Loucy (cell line): Measurements from ENCODE around the gene HOXA5.

Experiments used
- H2AFZ ChIP-seq: fragments of 200-600 bp; sonication (generic); 2 replicates; pipeline ENCODE4 v1.6.0; 2016; ENCODE audit warnings: antibody characterized with exemption, mild to moderate bottlenecking, low read length, moderate library complexity
- H3F3A ChIP-seq: fragments of 200-600 bp; 2 replicates; pipeline ENCODE4 v1.6.0; 2016; ENCODE audit warnings: antibody characterized with exemption, low read depth, mild to moderate bottlenecking
- H3K27me3 ChIP-seq: fragments of 200-600 bp; sonication (generic); 2 replicates; pipeline ENCODE4 v1.6.1; 2014; ENCODE audit warnings: low read length, mild to moderate bottlenecking; ENCODE audit not compliant: insufficient read depth, poor library complexity, severe bottlenecking
- H3K36me3 ChIP-seq: fragments of 200-600 bp; sonication (generic); 2 replicates; pipeline ENCODE4 v1.6.1; 2016; ENCODE audit warnings: low read length; ENCODE audit not compliant: insufficient read depth
- H3K4me1 ChIP-seq: fragments of 200-600 bp; sonication (generic); 2 replicates; pipeline ENCODE4 v1.5.1; 2014; ENCODE audit warnings: low read length, mild to moderate bottlenecking; ENCODE audit not compliant: insufficient read depth, poor library complexity, severe bottlenecking
- H3K4me2 ChIP-seq: fragments of 200-600 bp; sonication (generic); 2 replicates; pipeline ENCODE4 v1.6.0; 2014; ENCODE audit warnings: antibody characterized with exemption, low read length, low read depth, mild to moderate bottlenecking; ENCODE audit not compliant: poor library complexity, severe bottlenecking
- H3K4me3 ChIP-seq: fragments of 200-600 bp; sonication (generic); 2 replicates; pipeline ENCODE4 v1.5.1; 2014; ENCODE audit warnings: low read length, mild to moderate bottlenecking, mixed read lengths; ENCODE audit not compliant: poor library complexity, severe bottlenecking
- H3K79me2 ChIP-seq: fragments of 200-600 bp; sonication (generic); 2 replicates; pipeline ENCODE4 v1.6.1; 2014; ENCODE audit warnings: low read length; ENCODE audit not compliant: insufficient read depth
- H3K9ac ChIP-seq: fragments of 200-600 bp; sonication (generic); 2 replicates; pipeline ENCODE4 v1.6.0; 2014; ENCODE audit warnings: mild to moderate bottlenecking, low read depth, low read length, moderate library complexity; ENCODE audit not compliant: poor library complexity, severe bottlenecking
- H3K9me2 ChIP-seq: fragments of 200-600 bp; sonication (generic); replicated peaks from 2 replicates; pipeline ENCODE4 v1.6.1; 2016; ENCODE audit warnings: low read depth, low read length, mixed read lengths
- H3K9me3 ChIP-seq: fragments of 200-600 bp; sonication (generic); 2 replicates; pipeline ENCODE4 v1.6.1; 2014; ENCODE audit warnings: mild to moderate bottlenecking, antibody characterized with exemption, low read length, low read depth; ENCODE audit not compliant: insufficient read depth
- H4K20me1 ChIP-seq: fragments of 200-600 bp; sonication (generic); 2 replicates; pipeline ENCODE4 v1.6.0; 2014; ENCODE audit warnings: antibody characterized with exemption, low read length, mild to moderate bottlenecking; ENCODE audit not compliant: insufficient read depth, poor library complexity, severe bottlenecking
- EZH2phosphoT487 ChIP-seq: fragments of 200-600 bp; IDR thresholded peaks from 2 replicates; pipeline ENCODE4 v1.6.1; 2018; ENCODE audit warnings: antibody characterized with exemption, mild to moderate bottlenecking, moderate library complexity, borderline replicate concordance
- TF ChIP-seq, protein P1 (sequence below): fragments of 200-600 bp; sonication (generic); conservative IDR thresholded peaks from 2 replicates; pipeline ENCODE4 v1.5.1; 2014; ENCODE audit warnings: mild to moderate bottlenecking, antibody characterized with exemption, low read length

Gene HOXA5

DNA sequence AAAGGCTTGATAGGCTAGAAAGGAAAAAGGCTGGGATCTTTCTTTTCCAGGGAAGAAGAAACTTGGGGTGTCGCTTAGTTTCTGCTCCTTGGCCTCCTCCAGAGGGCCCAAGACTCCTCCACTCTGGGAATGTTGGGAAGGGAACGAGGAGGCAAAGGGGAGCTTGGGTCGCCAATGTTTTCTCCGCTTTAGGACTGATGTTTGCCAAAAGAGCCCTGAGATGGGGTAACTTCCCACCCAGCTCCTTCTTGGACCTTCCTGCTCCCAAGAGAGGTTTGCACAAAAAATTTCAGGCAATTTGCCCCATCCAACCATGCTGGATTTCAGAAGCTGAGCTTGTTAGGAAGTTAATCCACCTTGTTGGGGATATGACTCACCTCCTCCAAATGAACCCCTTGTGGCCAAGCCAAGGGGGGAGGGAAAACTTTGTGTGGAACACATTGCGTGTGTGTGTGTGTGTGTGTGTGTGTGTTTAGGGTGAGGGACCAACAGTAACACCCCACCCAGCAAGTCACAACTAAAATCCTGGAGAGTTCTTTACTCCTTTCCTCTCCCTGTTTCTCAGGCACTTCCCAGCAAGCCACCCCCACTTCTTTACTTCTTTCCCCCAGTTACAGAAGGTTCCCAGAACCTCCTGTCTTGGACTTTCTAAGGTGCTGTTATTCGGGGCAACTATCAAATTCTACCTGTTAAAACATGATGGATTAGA, 32.3 kb downstream of the HOXA5 start:
- peaks cover 86% of the 10 kb centered on the region; the same call in 1 of the 2 replicates for H3K36me3 ChIP-seq
- no peaks in the 10 kb centered on the region for H3F3A ChIP-seq
- H3K9ac ChIP-seq = no peak overlapping the region
- no peaks in the 10 kb centered on the region for H3K4me1 ChIP-seq
- no peaks in the 10 kb centered on the region for H3K27me3 ChIP-seq
- no peak overlapping the region for H2AFZ ChIP-seq
- no peak overlapping the region for H3K4me3 ChIP-seq
- H4K20me1 ChIP-seq = peaks cover 41% of the 10 kb centered on the region
- no peak overlapping the region for H3K4me2 ChIP-seq
- no peaks in the 10 kb centered on the region for H3K9me3 ChIP-seq
- peaks cover 72% of the 10 kb centered on the region for H3K79me2 ChIP-seq
- TF ChIP-seq EZH2phosphoT487 = no peak
- TF ChIP-seq, protein P1, sequence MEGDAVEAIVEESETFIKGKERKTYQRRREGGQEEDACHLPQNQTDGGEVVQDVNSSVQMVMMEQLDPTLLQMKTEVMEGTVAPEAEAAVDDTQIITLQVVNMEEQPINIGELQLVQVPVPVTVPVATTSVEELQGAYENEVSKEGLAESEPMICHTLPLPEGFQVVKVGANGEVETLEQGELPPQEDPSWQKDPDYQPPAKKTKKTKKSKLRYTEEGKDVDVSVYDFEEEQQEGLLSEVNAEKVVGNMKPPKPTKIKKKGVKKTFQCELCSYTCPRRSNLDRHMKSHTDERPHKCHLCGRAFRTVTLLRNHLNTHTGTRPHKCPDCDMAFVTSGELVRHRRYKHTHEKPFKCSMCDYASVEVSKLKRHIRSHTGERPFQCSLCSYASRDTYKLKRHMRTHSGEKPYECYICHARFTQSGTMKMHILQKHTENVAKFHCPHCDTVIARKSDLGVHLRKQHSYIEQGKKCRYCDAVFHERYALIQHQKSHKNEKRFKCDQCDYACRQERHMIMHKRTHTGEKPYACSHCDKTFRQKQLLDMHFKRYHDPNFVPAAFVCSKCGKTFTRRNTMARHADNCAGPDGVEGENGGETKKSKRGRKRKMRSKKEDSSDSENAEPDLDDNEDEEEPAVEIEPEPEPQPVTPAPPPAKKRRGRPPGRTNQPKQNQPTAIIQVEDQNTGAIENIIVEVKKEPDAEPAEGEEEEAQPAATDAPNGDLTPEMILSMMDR = no peak
- H3K9me2 ChIP-seq = no peaks in the 10 kb centered on the region

DNA sequence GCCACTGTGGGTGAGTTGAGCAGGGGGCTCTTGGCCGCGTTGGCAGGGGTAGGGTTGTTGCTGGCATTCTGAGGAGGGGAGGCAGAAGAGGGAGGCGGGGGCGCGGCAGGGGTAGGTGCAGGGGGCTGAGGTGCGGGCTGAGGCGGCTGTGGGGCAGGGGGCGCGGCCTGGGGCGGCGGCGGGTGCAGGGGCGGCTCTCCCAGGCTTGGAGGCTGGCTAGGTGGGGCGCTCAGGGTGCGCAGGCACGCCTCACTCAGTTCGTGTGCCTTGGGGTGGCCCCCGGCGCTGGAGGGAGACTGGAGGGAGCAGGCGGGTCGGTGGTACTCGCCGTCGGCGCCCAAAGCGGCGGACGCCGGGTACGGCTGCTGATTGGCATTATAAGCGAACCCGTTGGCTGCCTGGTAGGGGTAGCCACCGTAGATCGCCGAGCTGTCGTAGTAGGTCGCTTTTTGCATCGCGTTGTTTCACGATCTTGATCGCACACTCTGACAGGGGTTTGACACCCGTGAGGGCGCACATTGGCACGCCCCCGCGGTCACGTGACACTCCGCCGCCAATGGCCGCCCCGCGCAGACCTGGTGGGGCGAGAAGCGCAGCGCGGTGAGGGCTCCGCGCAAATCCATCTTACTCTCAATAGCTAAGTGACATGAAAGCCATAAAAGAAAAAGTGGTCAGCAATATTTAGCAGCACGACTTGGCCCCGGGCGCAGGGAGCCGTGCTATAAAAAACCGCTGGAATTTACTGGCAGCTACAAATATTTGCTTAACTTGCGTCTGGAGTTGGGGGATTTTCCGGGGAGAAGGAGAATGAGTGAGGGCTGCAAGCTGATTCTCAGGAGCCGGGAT, 33.1 kb downstream of the HOXA5 start:
- Histone ChIP-seq H3K4me1 (no peaks in the 10 kb centered on the region), H3K9me2 (no peaks in the 10 kb centered on the region), H3K79me2 (peaks cover 66% of the 10 kb centered on the region), H3K9ac (no peak overlapping the region), H3F3A (no peaks in the 10 kb centered on the region), H3K4me2 (no peak overlapping the region), H4K20me1 (peaks cover 41% of the 10 kb centered on the region), H3K36me3 (peaks cover 86% of the 10 kb centered on the region; the same call in 1 of the 2 replicates), H2AFZ (no peak overlapping the region), H3K9me3 (no peaks in the 10 kb centered on the region), H3K27me3 (no peaks in the 10 kb centered on the region), H3K4me3 (no peak overlapping the region)
- no peak for TF ChIP-seq EZH2phosphoT487
- TF ChIP-seq, protein P1 = no peak

DNA sequence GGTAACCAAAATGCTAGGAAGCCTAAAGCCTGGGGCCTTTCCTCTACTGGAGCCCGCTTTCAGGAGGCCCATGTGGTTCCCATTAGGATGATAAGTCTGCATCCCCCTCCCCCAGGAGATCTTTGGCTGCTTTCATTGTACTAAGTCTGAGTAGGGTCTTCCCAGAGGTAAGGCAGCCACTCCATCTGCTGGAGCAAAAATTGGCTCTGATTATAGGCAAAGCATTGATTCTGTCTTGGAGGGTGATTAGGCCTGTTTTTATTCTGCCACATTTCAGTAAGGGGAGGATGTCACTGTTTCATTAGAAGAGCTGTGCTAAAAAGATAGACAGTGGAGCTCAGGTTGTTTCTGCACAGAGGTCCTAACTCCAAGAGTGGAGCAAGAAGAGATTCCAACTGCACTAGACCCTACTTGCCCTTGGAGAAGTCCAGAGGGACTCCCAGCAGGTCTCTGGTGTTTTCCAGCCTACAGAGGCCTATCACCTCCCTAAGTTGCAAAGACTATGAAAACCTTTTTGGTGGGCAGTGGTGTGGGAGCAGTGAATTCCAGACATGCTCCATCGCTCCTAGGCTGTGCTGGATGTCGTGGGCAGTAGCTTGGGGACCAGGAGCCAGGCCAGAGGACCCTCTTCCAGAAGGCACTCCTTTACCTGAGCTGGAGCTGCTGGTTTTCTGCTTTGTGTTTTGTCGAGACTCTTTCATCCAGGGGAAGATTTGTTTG, 33.9 kb downstream of the HOXA5 start:
- H3F3A ChIP-seq = no peaks in the 10 kb centered on the region

More for the DNA sequence above, 33.9 kb downstream of the HOXA5 start:
- H3K9me3 ChIP-seq = no peaks in the 10 kb centered on the region
- TF ChIP-seq EZH2phosphoT487 = no peak
- TF ChIP-seq, protein P1 = no peak
- peaks cover 81% of the 10 kb centered on the region; the same call in 1 of the 2 replicates for H3K36me3 ChIP-seq
- no peaks in the 10 kb centered on the region for H3K9me2 ChIP-seq
- no peak overlapping the region for H3K4me3 ChIP-seq
- H4K20me1 ChIP-seq = peaks cover 37% of the 10 kb centered on the region
- H3K4me1 ChIP-seq = no peaks in the 10 kb centered on the region
- no peaks in the 10 kb centered on the region for H3K27me3 ChIP-seq
- no peak overlapping the region for H3K4me2 ChIP-seq
- no peak overlapping the region for H2AFZ ChIP-seq
- H3K79me2 ChIP-seq = peaks cover 61% of the 10 kb centered on the region
- no peak overlapping the region for H3K9ac ChIP-seq
